ENCODE data around the gene GPRIN1. TPM values are rescaled to one million over a fixed set of nuclear protein-coding genes. Genes with fewer than 3 reads are reported as not detected.
"Not testable (repeated sequence)": the region's sequence is repeated elsewhere in the genome, so short reads cannot be mapped to it uniquely, and the experiment has no call there.

GPRIN1 gene
- total RNA-seq, 1 donor from 2014 or later: 7.7 TPM

DNA sequence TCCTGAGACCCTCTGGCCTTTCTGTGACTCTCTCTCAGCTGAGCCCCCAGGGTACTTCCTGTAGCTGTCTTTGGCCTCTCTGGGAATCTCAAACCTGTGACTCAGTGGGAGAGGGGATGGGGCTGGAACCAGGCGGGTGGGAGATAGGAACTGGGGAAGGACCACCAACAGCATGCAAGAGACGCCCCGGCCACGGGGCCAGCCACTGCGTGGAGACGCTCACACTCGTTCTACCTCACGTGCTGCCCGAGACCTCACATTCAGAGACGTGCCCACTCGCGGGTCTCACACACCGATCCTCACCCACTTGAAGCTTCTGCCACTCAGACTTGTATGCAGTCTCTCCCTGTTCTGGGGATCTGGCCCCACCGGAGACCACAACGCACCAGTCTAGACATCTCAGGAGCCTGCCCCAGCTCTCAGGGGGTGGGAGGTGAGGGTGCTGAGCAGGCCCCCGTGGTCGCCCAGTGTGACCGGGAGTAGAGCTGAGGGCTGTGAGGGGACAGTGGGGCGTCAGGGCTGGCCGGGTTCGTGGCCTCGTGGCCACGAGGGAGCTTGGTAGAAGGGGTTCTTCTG lies 13.8 kb downstream of the GPRIN1 start:
- DNase-seq: no peak

GRCh38 chr5:176595386-176595943 lies 14.5 kb downstream of the GPRIN1 start:
- DNase-seq: no peak

GRCh38 chr5:176594554-176594953 lies 15.4 kb downstream of the GPRIN1 start:
- DNase-seq: no peak

DNA sequence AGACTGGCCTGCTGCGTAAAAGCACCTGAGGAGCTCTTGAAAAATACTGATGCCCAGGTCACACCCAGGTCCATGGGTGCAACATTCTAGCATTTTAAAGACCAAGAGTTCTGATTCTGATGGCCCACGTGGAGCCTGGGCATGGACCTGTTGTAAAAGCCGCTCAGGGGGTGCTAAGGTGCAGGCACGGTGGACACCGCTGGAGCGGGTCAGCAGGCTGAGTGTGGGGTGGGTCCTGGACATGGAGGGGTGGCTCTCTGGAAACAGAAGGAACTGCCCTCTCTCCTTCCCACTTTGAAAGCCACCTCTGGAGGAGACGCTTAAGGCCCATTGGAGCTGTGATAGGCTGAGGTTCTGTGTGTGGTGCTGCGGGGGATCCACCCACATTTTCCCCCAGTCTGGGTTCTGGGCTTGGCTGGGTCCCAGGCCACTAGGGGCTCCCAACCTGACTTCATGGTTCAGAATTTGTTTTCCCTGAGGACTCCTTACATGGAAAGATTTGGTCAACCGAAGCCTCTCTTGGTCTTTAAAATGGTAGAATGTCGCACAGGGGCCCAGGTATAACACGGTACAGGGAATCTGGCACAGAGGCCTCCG lies 16.6 kb downstream of the GPRIN1 start:
- no peak for DNase-seq

- DNase-seq: no peak
Measured at GRCh38 chr5:176592573-176592972, 17.4 kb downstream of the GPRIN1 start.

GRCh38 chr5:176591667-176592066 lies 18.3 kb downstream of the GPRIN1 start:
- not testable (repeated sequence) for DNase-seq

DNA sequence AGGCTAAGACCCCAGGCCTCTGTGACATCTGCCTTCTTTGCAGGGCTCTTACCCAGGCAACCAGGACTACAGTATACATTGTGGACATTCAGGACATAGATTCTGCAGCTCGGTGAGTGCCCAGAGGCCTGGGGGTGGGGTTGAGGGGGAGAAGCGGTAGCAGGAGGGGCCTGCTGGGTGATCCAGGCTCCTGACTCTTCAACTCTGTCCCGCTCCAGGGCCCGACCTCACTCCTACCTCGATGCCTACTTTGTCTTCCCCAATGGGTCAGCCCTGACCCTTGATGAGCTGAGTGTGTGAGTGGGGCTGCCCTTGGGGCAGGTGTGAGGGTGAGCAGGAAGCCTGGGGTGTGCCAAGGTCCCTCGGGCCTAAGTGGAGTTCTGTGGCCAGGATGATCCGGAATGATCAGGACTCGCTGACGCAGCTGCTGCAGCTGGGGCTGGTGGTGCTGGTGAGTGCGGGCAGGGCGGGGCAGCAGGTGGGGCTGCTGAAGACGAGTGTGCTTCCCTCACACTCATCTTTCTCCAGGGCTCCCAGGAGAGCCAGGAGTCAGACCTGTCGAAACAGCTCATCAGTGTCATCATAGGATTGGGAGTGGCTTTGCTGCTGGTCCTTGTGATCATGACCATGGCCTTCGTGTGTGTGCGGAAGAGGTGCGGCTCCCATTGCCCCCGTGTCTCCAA lies 19.8 kb downstream of the GPRIN1 start:
- DNase-seq: no peak

DNA sequence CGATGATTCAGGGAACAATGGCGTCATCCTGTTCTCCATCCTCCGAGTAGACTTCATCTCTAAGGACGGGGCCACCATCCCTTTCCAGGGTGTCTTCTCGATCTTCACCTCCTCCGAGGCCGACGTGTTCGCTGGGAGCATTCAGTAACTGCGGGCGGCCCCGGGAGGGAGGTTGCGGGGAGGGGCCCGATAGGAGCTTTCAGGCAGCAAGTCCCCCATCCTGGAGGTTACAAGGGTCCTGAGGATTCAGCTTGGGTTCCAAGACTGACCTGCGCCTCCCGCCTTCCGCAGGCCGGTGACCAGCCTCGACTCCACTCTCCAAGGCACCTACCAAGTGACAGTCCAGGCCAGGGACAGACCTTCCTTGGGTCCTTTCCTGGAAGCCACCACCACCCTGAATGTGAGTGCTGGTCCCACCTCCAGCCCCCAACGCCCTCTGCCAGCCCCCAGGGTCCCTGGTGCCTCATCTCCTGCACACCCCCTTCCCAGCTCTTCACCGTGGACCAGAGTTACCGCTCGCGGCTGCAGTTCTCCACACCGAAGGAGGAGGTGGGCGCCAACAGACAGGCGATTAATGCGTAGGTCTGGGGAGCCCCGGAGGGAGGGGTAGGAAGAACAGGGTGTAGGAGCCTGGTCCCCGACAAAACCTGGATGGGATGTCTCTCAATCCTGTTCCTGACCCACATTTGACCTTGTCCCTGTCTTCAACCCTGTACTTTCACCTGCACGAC lies 20.8 kb downstream of the GPRIN1 start:
- no peak for DNase-seq

DNA sequence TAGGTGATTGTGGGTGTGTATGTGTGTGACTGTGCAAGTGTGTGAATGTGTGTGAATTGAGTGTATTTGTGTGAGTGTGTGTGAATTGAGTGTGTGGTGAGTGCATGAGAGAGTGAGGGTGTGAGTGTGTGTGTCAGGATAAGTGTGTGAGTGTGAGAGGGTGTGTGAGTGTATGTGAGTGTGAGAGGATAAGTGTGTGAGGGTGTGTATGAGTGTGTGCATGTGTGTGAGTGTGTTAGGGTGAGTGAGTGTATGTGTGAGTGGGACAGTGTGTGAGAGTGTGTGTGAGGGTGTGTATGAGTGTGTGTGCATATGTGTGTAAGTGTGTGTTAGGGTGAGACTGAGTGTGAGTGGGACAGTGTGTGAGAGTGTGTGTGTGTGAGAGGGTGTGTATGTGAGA lies 21.7 kb downstream of the GPRIN1 start:
- no peak for DNase-seq

DNA sequence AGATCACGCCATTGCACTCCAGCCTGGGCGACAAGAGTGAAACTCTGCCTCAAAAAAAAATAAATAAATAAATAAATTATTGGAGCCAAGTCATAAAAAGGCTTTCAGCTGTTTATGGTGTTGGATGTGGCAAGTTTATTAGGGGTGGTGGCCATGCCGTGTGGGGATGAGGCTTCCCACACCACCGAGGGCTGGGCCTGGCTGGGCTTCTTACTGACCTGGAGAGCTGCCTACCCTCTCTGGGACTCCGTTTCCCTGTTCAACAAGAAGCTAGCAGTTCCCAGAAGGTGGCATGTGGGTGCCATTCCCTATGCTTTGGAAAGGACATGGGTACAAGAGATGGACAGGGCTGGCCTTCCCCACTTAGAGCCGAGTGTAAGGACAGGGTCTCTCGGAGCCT lies 22.6 kb downstream of the GPRIN1 start:
- DNase-seq: no peak

DNA sequence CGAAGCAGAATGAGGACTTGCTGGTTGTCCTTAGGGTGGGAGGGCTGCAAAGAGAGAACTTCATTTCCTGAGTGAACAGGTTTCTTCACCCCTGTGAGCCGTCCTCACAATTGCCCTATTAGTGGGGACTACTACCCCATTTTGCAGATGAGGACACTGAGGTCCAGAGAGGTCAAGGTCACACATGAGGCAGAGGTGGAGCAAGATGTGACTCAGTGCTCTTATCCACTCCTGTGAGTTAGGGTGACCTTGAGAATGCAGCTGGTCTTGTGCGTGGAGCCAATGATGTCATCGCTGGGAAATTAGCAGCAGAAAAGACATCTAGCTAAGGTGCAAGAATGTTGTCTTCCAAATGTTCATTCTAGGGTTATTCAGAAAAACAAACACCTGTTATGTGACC lies 26.9 kb downstream of the GPRIN1 start:
- DNase-seq: peak; percentile 7

- DNase-seq: no peak
Measured at GRCh38 chr5:176581361-176581760, 28.6 kb downstream of the GPRIN1 start.

DNA sequence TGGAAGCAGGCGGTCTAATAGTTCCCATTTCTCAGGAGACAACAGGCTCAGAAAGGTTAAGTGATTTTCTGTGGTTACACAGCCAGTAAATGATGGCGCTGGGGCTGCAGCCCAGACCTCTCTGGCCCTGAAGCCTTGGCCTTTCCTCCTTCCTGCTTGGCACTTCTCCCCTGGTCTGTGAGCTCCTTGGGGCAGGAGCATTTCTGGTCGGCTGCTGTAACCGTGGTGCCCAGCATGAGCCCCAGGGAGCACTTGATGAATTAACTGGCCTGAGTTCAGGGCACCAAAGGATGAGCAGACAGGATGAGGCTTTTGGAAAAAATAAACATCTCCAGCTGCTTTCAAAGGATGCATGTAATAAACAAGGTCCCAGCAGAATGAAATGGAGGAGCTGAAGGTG lies 30.6 kb downstream of the GPRIN1 start:
- DNase-seq: no peak

- peak; percentile 72 for DNase-seq
Measured at GRCh38 chr5:176578391-176578808, 31.6 kb downstream of the GPRIN1 start.

DNA sequence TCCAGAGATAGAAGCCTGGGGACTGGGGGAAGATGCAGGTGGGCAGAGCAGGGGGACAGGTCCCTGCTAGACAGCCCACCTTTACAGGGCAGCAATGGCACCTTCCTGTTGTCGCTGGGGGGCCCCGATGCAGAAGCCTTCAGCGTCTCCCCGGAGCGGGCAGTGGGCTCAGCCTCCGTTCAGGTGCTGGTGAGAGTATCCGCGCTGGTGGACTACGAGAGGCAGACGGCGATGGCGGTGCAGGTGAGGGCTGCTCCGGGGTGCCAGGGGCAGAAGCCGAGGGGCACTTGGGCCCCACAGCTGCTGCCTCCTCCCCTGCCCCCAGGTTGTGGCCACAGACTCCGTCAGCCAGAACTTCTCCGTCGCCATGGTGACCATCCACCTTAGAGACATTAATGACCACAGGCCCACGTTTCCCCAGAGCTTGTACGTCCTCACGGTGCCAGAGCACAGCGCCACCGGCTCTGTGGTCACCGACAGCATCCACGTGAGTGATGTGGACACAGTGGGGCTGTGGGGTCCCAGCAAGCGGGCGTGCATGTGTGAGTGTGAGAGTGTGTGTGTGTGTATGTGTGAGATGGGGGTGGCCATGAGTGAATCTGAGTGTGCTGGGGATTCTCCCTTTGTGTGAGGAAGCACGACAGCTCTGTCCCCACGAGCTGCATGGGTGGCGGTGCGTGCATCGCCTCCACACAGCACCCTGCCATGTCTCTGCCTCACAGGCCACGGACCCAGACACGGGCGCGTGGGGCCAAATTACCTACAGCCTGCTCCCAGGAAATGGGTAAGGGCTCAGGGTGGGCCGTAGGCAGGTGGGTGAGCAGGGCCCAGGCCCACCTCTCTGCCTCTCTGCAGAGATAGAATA lies 32.4 kb downstream of the GPRIN1 start:
- DNase-seq: no peak

- DNase-seq: no peak
Measured at GRCh38 chr5:176575488-176576422, 34.2 kb downstream of the GPRIN1 start.

DNA sequence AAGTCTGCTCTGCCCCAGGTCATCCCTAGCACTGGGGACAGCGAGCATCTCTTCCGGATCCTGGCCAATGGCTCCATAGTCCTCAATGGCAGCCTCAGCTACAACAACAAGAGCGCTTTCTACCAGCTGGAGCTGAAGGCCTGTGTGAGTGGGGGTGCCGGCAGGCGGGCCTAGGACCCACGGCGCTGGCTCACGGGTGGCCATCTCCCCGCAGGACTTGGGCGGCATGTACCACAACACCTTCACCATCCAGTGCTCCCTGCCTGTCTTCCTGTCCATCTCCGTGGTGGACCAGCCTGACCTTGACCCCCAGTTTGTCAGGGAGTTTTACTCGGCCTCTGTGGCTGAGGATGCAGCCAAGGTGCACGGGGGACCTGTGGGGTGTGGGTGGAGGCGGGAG lies 34.9 kb downstream of the GPRIN1 start:
- DNase-seq: no peak

DNA sequence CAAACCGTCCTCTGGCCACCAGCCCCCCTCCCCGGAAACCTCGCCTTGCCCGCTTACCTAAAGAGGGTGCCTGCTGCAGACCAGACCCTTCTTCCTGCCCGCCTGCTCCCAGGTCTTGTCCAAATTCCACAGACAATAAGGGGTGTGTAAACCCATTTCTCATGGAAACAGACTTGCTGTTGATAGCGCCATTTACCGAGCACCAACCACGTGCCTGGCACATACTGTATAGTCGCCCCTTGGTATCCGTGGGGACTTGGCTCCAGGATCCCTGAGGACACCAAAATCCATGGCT lies 35.7 kb downstream of the GPRIN1 start:
- no peak for DNase-seq

- DNase-seq: peak; percentile 79
Measured at GRCh38 chr5:176573564-176574296, 36.2 kb downstream of the GPRIN1 start.

GRCh38 chr5:176570044-176570443 lies 39.9 kb downstream of the GPRIN1 start:
- peak; percentile 34 for DNase-seq

DNA sequence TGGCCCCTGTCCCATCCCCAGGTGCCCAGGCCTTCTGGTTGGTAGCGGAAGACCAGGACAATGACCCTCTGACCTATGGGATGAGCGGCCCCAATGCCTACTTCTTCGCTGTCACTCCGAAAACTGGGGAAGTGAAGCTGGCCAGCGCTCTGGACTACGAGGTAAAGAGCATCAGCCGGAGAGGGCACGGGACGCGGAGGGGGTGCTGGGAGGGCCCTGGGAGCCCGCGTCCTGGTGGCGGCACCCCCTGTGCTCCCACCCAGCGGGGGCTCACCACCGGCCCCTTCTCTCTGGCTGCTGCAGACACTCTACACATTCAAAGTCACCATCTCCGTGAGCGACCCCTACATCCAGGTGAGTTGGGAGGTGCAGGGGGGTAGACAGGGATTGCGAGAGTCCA lies 41.3 kb downstream of the GPRIN1 start:
- DNase-seq: no peak

All from dermis blood vessel endothelial cell (primary cell).